Left ventricle myocardium inferior (tissue), 1 donor: ENCODE results near the gene ENAH. TPM values are rescaled to one million over a fixed set of nuclear protein-coding genes. Genes with fewer than 3 reads are reported as not detected.

Source experiments
- DNase-seq: peaks from one replicate; pipeline ENCODE4 v3.0.0-alpha.2; 2020
- H3K27ac ChIP-seq: fragments of 200-600 bp; replicated peaks from 2 replicates; pipeline ENCODE4 v1.8.0; 2021
- H3K27me3 ChIP-seq: fragments of 200-600 bp; 2 replicates; pipeline ENCODE4 v1.8.0; 2021; ENCODE audit warnings: low read depth
- H3K36me3 ChIP-seq: fragments of 200-600 bp; 2 replicates; pipeline ENCODE4 v1.8.0; 2021
- H3K4me1 ChIP-seq: fragments of 200-600 bp; 2 replicates; pipeline ENCODE4 v1.8.0; 2021
- H3K4me3 ChIP-seq: fragments of 200-600 bp; 2 replicates; pipeline ENCODE4 v1.8.0; 2021; ENCODE audit warnings: mild to moderate bottlenecking, moderate library complexity
- H3K9me3 ChIP-seq: fragments of 200-600 bp; replicated peaks from 2 replicates; pipeline ENCODE4 v1.8.0; 2021
- intact Hi-C: fragments of 100-400 bp; cut with micrococcal nuclease; formaldehyde crosslinking; loops from one replicate; pipeline ENCODE4 v1.11.0; 2022
- total RNA-seq: library from RNA; stranded (reverse); fragmentation: NEBNext Ultra II Directional; extraction: Animal tissue kit (Norgen Biotek cat#: 25700); gene quantifications from one replicate; pipeline ENCODE4 v1.2.1, GENCODE V29; 2021
- TF ChIP-seq, protein P1 (sequence below): fragments of 200-600 bp; IDR thresholded peaks from 2 replicates; pipeline ENCODE4 v1.8.0; 2021; ENCODE audit warnings: antibody characterized with exemption, mild to moderate bottlenecking, borderline replicate concordance
- donor health status: DM: no; HTN: yes; CAD: no; lungs with severe emphysema.

Gene ENAH
- total RNA-seq, 1 donor from 2014 or later: 78.6 TPM

DNA sequence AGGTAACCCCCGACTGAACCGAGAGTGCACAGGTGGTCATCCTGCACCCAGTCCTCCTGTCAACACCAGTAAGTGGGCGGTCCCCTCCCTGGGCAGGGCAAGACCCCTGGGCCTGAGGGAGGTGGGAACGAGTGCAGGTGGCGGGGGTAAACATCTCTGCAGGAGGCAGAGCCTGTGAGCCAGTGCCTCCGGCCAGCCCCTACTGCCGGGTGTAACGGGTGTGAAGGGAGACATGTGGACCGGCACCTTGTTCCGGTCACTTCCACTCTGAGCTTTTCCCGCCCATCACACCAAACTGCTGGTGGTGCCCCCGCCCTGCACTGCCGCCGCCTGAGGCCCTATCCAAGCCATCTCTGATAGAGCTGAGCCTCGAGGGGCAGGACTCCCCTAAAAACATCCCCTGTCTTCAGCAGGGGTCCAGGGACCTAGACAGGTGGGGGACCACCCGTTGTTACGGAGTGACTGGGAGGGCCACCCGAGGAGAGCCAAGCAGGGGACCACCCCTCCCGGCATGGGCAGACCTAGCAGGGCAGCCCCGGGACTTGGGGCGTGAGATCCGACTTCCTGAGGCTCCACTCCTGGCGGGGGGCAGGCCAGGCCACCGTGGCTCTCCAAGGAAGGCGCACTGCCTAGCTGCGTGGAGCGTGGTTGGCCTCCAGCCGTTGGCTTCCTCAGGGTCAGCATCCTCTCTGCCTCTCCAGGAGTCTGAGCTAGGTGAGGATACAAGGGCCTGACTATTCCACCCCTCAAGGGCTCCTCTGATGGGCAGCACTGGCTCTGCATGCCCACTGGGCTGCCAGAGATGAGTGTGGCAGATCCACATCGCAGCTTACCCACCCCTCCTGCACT, 181.2 kb downstream of the ENAH start:
- intact Hi-C loops: loop anchor here (5.0 kb wide), 1 partner anchor 506 kb away; no protein-coding TSS in a partner anchor
- Histone ChIP-seq H3K27me3 (no peaks in the 10 kb centered on the region), H3K27ac (no peak overlapping the region), H3K36me3 (no peaks in the 10 kb centered on the region), H3K4me1 (peaks cover 21% of the 10 kb centered on the region), H3K9me3 (no peaks in the 10 kb centered on the region), H3K4me3 (no peak overlapping the region)
- no peak for DNase-seq
- TF ChIP-seq, protein P1, sequence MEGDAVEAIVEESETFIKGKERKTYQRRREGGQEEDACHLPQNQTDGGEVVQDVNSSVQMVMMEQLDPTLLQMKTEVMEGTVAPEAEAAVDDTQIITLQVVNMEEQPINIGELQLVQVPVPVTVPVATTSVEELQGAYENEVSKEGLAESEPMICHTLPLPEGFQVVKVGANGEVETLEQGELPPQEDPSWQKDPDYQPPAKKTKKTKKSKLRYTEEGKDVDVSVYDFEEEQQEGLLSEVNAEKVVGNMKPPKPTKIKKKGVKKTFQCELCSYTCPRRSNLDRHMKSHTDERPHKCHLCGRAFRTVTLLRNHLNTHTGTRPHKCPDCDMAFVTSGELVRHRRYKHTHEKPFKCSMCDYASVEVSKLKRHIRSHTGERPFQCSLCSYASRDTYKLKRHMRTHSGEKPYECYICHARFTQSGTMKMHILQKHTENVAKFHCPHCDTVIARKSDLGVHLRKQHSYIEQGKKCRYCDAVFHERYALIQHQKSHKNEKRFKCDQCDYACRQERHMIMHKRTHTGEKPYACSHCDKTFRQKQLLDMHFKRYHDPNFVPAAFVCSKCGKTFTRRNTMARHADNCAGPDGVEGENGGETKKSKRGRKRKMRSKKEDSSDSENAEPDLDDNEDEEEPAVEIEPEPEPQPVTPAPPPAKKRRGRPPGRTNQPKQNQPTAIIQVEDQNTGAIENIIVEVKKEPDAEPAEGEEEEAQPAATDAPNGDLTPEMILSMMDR: no peak

GRCh38 chr1:225471109-225471452, 181.8 kb downstream of the ENAH start:
- Histone ChIP-seq H3K9me3 (no peaks in the 10 kb centered on the region), H3K4me1 (peaks cover 26% of the 10 kb centered on the region), H3K4me3 (no peak overlapping the region), H3K27ac (no peak overlapping the region), H3K27me3 (no peaks in the 10 kb centered on the region), H3K36me3 (no peaks in the 10 kb centered on the region)
- TF ChIP-seq, protein P1: no peak
- intact Hi-C loops: loop anchor here (5.0 kb wide), 1 partner anchor 506 kb away; no protein-coding TSS in a partner anchor
- no peak for DNase-seq

DNA sequence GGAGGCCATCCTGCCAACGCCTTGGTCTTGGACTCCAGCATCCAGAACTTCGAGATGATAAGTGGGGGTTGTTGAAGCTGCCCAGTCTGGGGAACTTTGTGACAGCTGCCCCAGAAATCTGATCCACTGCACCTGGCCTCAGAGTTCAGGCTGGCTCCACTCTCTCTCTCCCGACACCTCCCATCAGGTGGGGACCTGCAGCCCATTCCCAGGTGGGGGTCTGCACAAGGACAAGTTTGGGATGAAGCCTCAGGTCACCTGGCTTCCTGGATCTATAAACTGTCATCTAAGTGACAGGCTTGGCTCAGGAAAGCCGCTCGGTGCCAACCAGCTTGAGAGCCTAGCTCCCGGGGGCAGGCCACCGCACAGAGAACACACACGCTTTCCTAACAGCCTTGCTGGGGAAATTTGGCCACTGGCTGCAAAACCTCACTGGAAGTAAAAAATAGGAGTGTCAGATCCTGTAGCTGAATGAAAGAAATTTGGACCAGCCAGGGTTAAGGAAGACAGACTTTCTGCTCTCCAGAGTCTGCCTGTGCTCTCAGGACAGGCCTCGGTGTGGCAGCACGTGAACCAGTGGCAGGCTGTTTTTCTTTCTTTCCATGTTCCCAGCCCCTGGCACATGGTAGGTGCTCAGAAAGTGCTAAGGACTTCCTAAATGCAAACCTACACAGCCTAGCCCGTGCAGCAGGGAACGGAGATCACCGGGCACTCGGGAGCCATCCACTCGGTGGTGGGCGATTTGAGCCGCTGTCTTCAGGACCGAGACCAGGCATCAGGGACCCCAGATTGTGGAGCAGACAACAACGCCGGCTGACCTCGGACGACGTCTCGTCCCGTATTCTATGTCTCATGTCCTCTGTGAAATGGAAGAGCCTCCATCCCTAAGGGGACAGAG, 182.5 kb downstream of the ENAH start:
- intact Hi-C loops: loop anchor here (5.0 kb wide), 1 partner anchor 507 kb away; no protein-coding TSS in a partner anchor
- no peaks in the 10 kb centered on the region for H3K36me3 ChIP-seq
- H3K9me3 ChIP-seq: no peaks in the 10 kb centered on the region
- no peak overlapping the region for H3K27ac ChIP-seq
- H3K4me3 ChIP-seq: no peak overlapping the region
- no peak for DNase-seq
- TF ChIP-seq, protein P1: no peak
- H3K4me1 ChIP-seq: peaks cover 30% of the 10 kb centered on the region
- no peaks in the 10 kb centered on the region for H3K27me3 ChIP-seq

DNA sequence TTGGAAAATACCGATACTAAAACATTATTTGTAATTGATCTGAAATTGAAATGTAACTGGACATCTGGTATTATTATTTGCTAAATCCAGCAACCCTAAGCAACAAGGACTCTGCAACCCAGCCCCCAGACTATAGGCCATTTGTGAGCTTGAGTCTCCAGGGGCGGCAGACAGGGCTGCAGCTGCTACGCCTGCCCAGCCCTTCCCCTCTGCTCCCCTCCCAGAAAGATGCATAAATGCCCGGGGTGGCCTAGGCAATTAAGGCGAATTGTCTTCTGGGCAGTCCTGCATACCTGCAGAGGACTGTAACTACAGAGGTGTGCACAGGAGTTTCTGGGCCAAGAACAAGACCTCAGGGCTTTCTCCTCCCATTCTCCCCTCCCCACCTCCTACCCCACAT, 183.9 kb downstream of the ENAH start:
- H3K4me1 ChIP-seq: peaks cover 33% of the 10 kb centered on the region
- H3K27ac ChIP-seq: no peak overlapping the region
- DNase-seq: no peak
- no peak overlapping the region for H3K4me3 ChIP-seq
- TF ChIP-seq, protein P1: no peak
- H3K36me3 ChIP-seq: no peaks in the 10 kb centered on the region
- no peaks in the 10 kb centered on the region for H3K27me3 ChIP-seq
- intact Hi-C loops: no loop called here
- no peaks in the 10 kb centered on the region for H3K9me3 ChIP-seq

- Histone ChIP-seq H3K4me1 (peaks cover 39% of the 10 kb centered on the region), H3K27ac (peak overlapping the region; percentile 83), H3K9me3 (no peaks in the 10 kb centered on the region), H3K36me3 (no peaks in the 10 kb centered on the region), H3K27me3 (no peaks in the 10 kb centered on the region), H3K4me3 (peak overlapping the region; percentile 54)
- TF ChIP-seq, protein P1: no peak
- no peak for DNase-seq
- intact Hi-C loops: no loop called here
These were observed 184.5 kb downstream of the ENAH start for GRCh38 chr1:225468270-225469020.
